SU-DHL-6 (cell line): ENCODE measurements around the gene SNRPD3.

Experiments used
- H2AFZ ChIP-seq: fragments of 200-600 bp; sonication (generic); 2 replicates; pipeline ENCODE4 v1.6.1; 2014; ENCODE audit warnings: low read depth, mild to moderate bottlenecking, moderate library complexity, mixed read lengths, antibody characterized with exemption, low read length; ENCODE audit not compliant: severe bottlenecking
- H3F3A ChIP-seq: fragments of 200-600 bp; shearing (Covaris generic); 2 replicates; pipeline ENCODE4 v1.6.0; 2016; ENCODE audit warnings: antibody characterized with exemption, mild to moderate bottlenecking; ENCODE audit not compliant: insufficient read depth
- H3K27ac ChIP-seq: fragments of 200-600 bp; sonication (generic); 2 replicates; pipeline ENCODE4 v1.5.1; 2016; ENCODE audit warnings: low read depth, mild to moderate bottlenecking, low read length, moderate library complexity, mixed read lengths
- H3K27me3 ChIP-seq: fragments of 200-600 bp; sonication (generic), shearing (Covaris generic); 2 replicates; pipeline ENCODE4 v1.6.0; 2014; ENCODE audit warnings: mild to moderate bottlenecking, low read length
- H3K36me3 ChIP-seq: fragments of 200-600 bp; sonication (generic); 2 replicates; pipeline ENCODE4 v1.6.1; 2014; ENCODE audit warnings: mild to moderate bottlenecking, low read length, mixed read lengths
- H3K4me2 ChIP-seq: fragments of 300-600, 200-600 bp; shearing (Covaris generic), sonication (generic); 2 replicates; pipeline ENCODE4 v1.6.0; 2014; ENCODE audit warnings: low read length, low read depth, mild to moderate bottlenecking; ENCODE audit not compliant: poor library complexity, severe bottlenecking
- H3K4me3 ChIP-seq: fragments of 200-600 bp; sonication (generic); 2 replicates; pipeline ENCODE4 v1.5.1; 2014; ENCODE audit warnings: antibody characterized with exemption, low read length, mild to moderate bottlenecking, mixed read lengths; ENCODE audit not compliant: insufficient read depth, poor library complexity, severe bottlenecking
- H3K79me2 ChIP-seq: fragments of 200-600 bp; sonication (generic); 2 replicates; pipeline ENCODE4 v1.6.1; 2014; ENCODE audit warnings: mild to moderate bottlenecking, low read length, moderate library complexity; ENCODE audit not compliant: insufficient read depth
- H3K9ac ChIP-seq: fragments of 200-600 bp; sonication (generic); 2 replicates; pipeline ENCODE4 v1.7.0; 2014; ENCODE audit warnings: mild to moderate bottlenecking, low read length
- H3K9me2 ChIP-seq: fragments of 200-600 bp; sonication (generic); replicated peaks from 2 replicates; pipeline ENCODE4 v1.6.1; 2014; ENCODE audit warnings: low read length; ENCODE audit not compliant: insufficient read depth
- H3K9me3 ChIP-seq: fragments of 200-600 bp; sonication (generic); 2 replicates; pipeline ENCODE4 v1.6.1; 2014; ENCODE audit warnings: low read length, mixed read lengths; ENCODE audit not compliant: insufficient read depth
- H4K20me1 ChIP-seq: fragments of 200-600 bp; sonication (generic); 2 replicates; pipeline ENCODE4 v1.6.1; 2014; ENCODE audit warnings: low read depth, mild to moderate bottlenecking, antibody characterized with exemption, low read length, moderate library complexity, mixed read lengths
- EZH2phosphoT487 ChIP-seq: fragments of 200-600 bp; sonication (generic), shearing (Covaris generic); conservative IDR thresholded peaks from 2 replicates; pipeline ENCODE4 v1.6.1; 2018; ENCODE audit warnings: mild to moderate bottlenecking, antibody characterized with exemption, low read length, moderate library complexity, mixed read lengths
- TF ChIP-seq, protein P1 (sequence below): fragments of 200-600 bp; sonication (generic); IDR thresholded peaks from one replicate; pipeline ENCODE4 v1.5.1; 2017; ENCODE audit warnings: antibody characterized with exemption, mild to moderate bottlenecking, low read length, moderate library complexity; ENCODE audit not compliant: insufficient read depth, poor library complexity, severe bottlenecking

The SNRPD3 gene

DNA sequence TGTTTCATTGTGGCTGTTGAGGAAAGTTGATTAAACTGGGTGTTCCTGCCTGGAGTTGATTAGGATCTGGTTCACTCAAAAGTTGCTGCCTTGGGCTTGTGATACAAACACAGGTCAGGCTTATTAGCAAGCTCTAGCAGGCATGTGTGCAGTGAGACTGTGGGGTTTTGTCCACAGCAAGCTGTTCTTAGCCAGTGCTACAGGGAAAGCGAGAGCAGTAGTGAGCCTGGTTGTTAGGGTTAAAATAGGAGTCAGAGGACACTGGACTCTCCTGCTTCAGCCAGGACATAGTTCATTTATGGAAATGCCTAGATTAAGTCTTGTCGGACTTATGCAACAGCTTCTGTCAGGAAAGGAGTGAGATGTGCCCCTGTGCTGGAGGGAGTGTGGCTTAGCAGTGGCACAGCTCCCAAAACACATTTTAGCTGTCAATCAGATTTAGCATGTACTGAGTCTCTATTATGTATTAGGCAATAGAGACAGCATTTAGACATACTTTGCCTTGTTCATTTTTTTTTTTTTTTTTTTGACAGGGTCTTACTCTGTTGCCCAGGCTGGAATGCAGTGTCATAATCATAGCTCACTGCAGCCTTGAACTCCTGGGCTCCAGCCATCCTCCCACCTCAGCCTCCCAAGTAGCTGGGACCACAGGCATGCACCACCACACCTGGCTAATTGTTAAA is 8.7 kb downstream of the SNRPD3 start:
- Histone ChIP-seq H3K79me2 (peaks cover 74% of the 10 kb centered on the region), H3K4me3 (no peak overlapping the region), H3K9me3 (no peaks in the 10 kb centered on the region), H3F3A (no peaks in the 10 kb centered on the region), H2AFZ (no peak overlapping the region), H4K20me1 (peaks cover 12% of the 10 kb centered on the region; the same call in 1 of the 2 replicates), H3K27ac (no peak overlapping the region), H3K36me3 (peaks cover 14% of the 10 kb centered on the region), H3K9ac (no peak overlapping the region), H3K4me2 (no peak overlapping the region), H3K9me2 (no peaks in the 10 kb centered on the region), H3K27me3 (no peaks in the 10 kb centered on the region)
- TF ChIP-seq EZH2phosphoT487 = no peak
- TF ChIP-seq, protein P1, sequence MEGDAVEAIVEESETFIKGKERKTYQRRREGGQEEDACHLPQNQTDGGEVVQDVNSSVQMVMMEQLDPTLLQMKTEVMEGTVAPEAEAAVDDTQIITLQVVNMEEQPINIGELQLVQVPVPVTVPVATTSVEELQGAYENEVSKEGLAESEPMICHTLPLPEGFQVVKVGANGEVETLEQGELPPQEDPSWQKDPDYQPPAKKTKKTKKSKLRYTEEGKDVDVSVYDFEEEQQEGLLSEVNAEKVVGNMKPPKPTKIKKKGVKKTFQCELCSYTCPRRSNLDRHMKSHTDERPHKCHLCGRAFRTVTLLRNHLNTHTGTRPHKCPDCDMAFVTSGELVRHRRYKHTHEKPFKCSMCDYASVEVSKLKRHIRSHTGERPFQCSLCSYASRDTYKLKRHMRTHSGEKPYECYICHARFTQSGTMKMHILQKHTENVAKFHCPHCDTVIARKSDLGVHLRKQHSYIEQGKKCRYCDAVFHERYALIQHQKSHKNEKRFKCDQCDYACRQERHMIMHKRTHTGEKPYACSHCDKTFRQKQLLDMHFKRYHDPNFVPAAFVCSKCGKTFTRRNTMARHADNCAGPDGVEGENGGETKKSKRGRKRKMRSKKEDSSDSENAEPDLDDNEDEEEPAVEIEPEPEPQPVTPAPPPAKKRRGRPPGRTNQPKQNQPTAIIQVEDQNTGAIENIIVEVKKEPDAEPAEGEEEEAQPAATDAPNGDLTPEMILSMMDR = no peak

- Histone ChIP-seq H3K9me2 (no peaks in the 10 kb centered on the region), H4K20me1 (peaks cover 12% of the 10 kb centered on the region; the same call in 1 of the 2 replicates), H3K79me2 (peaks cover 70% of the 10 kb centered on the region), H2AFZ (no peak overlapping the region), H3K9me3 (no peaks in the 10 kb centered on the region), H3K27me3 (no peaks in the 10 kb centered on the region), H3K9ac (no peak overlapping the region), H3K4me3 (no peak overlapping the region), H3K4me2 (no peak overlapping the region), H3K36me3 (peaks cover 14% of the 10 kb centered on the region), H3K27ac (no peak overlapping the region), H3F3A (no peaks in the 10 kb centered on the region)
- TF ChIP-seq EZH2phosphoT487 = no peak
- TF ChIP-seq, protein P1 = no peak
Measured at GRCh38 chr22:24565077-24565476, 9.3 kb downstream of the SNRPD3 start.

DNA sequence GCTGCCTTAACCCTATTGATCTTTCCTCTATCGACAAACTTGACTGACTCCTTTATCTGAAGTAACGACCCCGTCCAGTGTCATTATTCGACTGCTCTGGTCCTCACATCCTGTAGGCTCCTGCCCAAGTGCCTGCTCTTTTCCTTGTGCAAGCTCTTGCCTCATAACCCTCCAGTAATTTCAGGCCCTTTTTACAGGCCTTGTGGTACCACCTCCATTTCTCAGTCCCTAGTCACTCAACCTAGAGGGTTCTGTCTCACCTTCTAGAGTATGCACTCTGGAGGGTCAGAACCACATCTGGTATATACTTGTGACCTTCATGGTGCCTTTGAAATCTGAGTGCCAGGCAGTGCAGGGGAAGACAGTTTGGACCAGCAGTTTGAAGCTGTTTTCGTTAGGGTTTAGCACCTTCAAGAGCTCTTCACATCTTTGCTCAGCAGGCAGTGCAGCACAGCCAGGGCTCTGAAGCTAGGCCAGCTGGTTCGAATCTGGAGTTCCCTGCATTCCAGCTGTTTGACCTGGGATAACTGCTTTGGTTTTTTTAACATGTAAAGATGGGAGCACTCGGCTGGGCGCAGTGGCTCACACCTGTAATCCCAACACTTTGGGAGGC is 11.2 kb downstream of the SNRPD3 start:
- H3K27ac ChIP-seq = no peak overlapping the region
- H4K20me1 ChIP-seq = peaks cover 12% of the 10 kb centered on the region; the same call in 1 of the 2 replicates
- H3K79me2 ChIP-seq = peaks cover 52% of the 10 kb centered on the region
- H3F3A ChIP-seq = no peaks in the 10 kb centered on the region
- H2AFZ ChIP-seq = no peak overlapping the region
- H3K9me2 ChIP-seq = no peaks in the 10 kb centered on the region
- H3K9ac ChIP-seq = no peak overlapping the region
- no peak overlapping the region for H3K4me2 ChIP-seq
- TF ChIP-seq, protein P1 = no peak
- no peak for TF ChIP-seq EZH2phosphoT487
- no peaks in the 10 kb centered on the region for H3K27me3 ChIP-seq
- no peak overlapping the region for H3K4me3 ChIP-seq
- H3K36me3 ChIP-seq = peaks cover 15% of the 10 kb centered on the region
- H3K9me3 ChIP-seq = no peaks in the 10 kb centered on the region
